DOHH2 (cell line): ENCODE data around the gene NKX3-2.

Experiments
- EZH2phosphoT487 ChIP-seq: fragments of 200-600 bp; sonication (generic); IDR thresholded peaks from 2 replicates; pipeline ENCODE4 v1.6.1; 2017; ENCODE audit warnings: borderline replicate concordance, mild to moderate bottlenecking, antibody characterized with exemption, low read length, moderate library complexity, mixed read lengths
- TF ChIP-seq, protein P1 (sequence below): fragments of 200-600 bp; sonication (generic); IDR thresholded peaks from one replicate; pipeline ENCODE4 v1.5.1; 2014; ENCODE audit warnings: antibody characterized with exemption, mild to moderate bottlenecking, low read depth, low read length; ENCODE audit not compliant: poor library complexity, severe bottlenecking

DNA sequence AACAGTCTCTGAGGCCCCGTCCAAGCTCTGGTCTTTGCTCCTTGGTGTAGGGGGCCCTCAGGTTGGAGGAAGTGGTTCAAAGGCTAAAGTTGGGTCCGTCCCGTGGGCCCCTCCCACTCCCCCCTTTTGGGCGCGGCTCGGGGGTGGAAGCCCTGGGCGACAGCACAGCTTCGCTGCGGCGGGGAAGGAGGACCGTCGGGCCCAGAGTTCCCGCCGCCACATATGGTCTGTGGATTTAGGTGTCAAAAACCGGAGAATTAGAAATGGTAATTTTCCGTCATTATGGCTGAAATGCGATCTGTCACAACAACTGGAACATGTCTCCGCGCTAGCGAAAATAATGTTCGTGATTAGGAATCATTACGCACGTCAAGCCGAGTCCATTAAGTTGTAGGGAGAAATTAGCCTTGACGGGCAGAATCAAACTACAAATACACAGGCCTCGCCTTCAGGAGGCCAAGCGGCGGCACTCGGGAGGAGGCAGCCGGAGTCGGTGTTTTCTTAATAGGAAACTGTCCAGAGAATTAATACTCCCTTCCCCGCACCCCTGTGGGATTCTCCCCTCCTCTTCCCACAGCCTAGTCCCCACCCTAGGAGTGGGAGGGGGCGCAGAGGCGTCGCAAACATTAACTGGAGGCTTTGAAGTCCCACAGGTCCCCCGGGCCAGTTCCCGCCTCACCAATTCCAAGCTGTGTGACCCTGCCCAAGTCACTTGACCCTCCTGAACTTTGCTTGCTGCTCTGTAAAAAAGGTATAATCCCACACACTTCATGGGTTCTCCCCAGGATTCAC is 15.0 kb downstream of the NKX3-2 start:
- TF ChIP-seq, protein P1, sequence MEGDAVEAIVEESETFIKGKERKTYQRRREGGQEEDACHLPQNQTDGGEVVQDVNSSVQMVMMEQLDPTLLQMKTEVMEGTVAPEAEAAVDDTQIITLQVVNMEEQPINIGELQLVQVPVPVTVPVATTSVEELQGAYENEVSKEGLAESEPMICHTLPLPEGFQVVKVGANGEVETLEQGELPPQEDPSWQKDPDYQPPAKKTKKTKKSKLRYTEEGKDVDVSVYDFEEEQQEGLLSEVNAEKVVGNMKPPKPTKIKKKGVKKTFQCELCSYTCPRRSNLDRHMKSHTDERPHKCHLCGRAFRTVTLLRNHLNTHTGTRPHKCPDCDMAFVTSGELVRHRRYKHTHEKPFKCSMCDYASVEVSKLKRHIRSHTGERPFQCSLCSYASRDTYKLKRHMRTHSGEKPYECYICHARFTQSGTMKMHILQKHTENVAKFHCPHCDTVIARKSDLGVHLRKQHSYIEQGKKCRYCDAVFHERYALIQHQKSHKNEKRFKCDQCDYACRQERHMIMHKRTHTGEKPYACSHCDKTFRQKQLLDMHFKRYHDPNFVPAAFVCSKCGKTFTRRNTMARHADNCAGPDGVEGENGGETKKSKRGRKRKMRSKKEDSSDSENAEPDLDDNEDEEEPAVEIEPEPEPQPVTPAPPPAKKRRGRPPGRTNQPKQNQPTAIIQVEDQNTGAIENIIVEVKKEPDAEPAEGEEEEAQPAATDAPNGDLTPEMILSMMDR = no peak
- TF ChIP-seq EZH2phosphoT487 = no peak
